ENCODE results near the gene ABHD16B.

GRCh38 chr20:63839620-63840019, 21.7 kb upstream of the ABHD16B start:
- no peak for TF ChIP-seq POLR2A (IDR thresholded peaks at IDR 0.05)
- TF ChIP-seq CTCF (IDR thresholded peaks at IDR 0.05) = no peak

All from Peyer's patch (tissue), 4 donors.